HTR-8/SVneo (cell line): ENCODE data around the gene TSHZ2.
"Not testable (repeated sequence)": the region's sequence is repeated elsewhere in the genome, so short reads cannot be mapped to it uniquely, and the experiment has no call there.

Experiments used
- DNase-seq: peaks from one replicate; pipeline ENCODE4 v3.0.0; 2011; ENCODE audit warnings: low spot score, mixed read lengths; ENCODE audit not compliant: insufficient read length
- FAIRE-seq: peaks from 2 replicates; lab custom pipeline; 2011; peaks lifted over from hg19 to GRCh38; lab: Jason Lieb, UNC

The TSHZ2 gene

GRCh38 chr20:53444401-53445149 lies 472.4 kb downstream of the TSHZ2 start:
- DNase-seq, result no peak
- FAIRE-seq, result peak; percentile 67

- FAIRE-seq, result peak; percentile 4
- no peak for DNase-seq
Measured at GRCh38 chr20:53445321-53445731, 473.2 kb downstream of the TSHZ2 start.

GRCh38 chr20:53445932-53446331 lies 473.8 kb downstream of the TSHZ2 start:
- FAIRE-seq (peak; percentile 57), DNase-seq (no peak)

- DNase-seq (no peak), FAIRE-seq (peak; percentile 66)
Measured at GRCh38 chr20:53447316-53447715, 475.2 kb downstream of the TSHZ2 start.

- DNase-seq (no peak), FAIRE-seq (peak; percentile 4)
Measured at GRCh38 chr20:53448426-53448825, 476.3 kb downstream of the TSHZ2 start.

- DNase-seq, result no peak
- no peak for FAIRE-seq
Measured at GRCh38 chr20:53448875-53449274, 476.7 kb downstream of the TSHZ2 start.

- FAIRE-seq (no peak), DNase-seq (no peak)
Measured at GRCh38 chr20:53453076-53453475, 480.9 kb downstream of the TSHZ2 start.

GRCh38 chr20:53454675-53455276 lies 482.6 kb downstream of the TSHZ2 start:
- no peak for FAIRE-seq
- no peak for DNase-seq

GRCh38 chr20:53463101-53463972 lies 491.2 kb downstream of the TSHZ2 start:
- no peak for FAIRE-seq
- no peak for DNase-seq

GRCh38 chr20:53466279-53466678 lies 494.1 kb downstream of the TSHZ2 start:
- DNase-seq, result no peak
- FAIRE-seq, result no peak

- FAIRE-seq, result no peak
- no peak for DNase-seq
Measured at GRCh38 chr20:53468587-53468986, 496.4 kb downstream of the TSHZ2 start.

- FAIRE-seq, DNase-seq: not testable (repeated sequence)
Measured at GRCh38 chr20:53472859-53473258, 500.7 kb downstream of the TSHZ2 start.

- DNase-seq (no peak), FAIRE-seq (no peak)
Measured at GRCh38 chr20:53480913-53481312, 508.8 kb downstream of the TSHZ2 start.

- no peak for DNase-seq
- FAIRE-seq, result peak; percentile 80
Measured at GRCh38 chr20:53487461-53488200, 515.5 kb downstream of the TSHZ2 start.

- no peak for DNase-seq
- FAIRE-seq, result peak; percentile 72
Measured at GRCh38 chr20:53488775-53489272, 516.7 kb downstream of the TSHZ2 start.

GRCh38 chr20:53489528-53489927 lies 517.4 kb downstream of the TSHZ2 start:
- DNase-seq, result no peak
- FAIRE-seq, result peak; percentile 59

GRCh38 chr20:53490620-53491019 lies 518.5 kb downstream of the TSHZ2 start:
- FAIRE-seq, result peak; percentile 38
- DNase-seq, result no peak

- no peak for DNase-seq
- peak; percentile 28 for FAIRE-seq
Measured at GRCh38 chr20:53491462-53491861, 519.3 kb downstream of the TSHZ2 start.

GRCh38 chr20:53492212-53492611 lies 520.1 kb downstream of the TSHZ2 start:
- DNase-seq, result no peak
- peak; percentile 4 for FAIRE-seq

- no peak for FAIRE-seq
- DNase-seq, result no peak
Measured at GRCh38 chr20:53493311-53493857, 521.2 kb downstream of the TSHZ2 start.
